Left lung (tissue), 10 donors: ENCODE data around the gene SPIN2B. TPM values are rescaled to one million over a fixed set of nuclear protein-coding genes. Genes with fewer than 3 reads are reported as not detected.
"Not testable (repeated sequence)": the region's sequence is repeated elsewhere in the genome, so short reads cannot be mapped to it uniquely, and the experiment has no call there.

Experiments used
- ATAC-seq: fragments of 200-7000 bp; cut with Tn5 transposase; one replicate; pipeline ENCODE4 v1.9.1; 2020; ENCODE audit warnings: moderate library complexity
- DNase-seq, 4 donors: peaks; one replicate each; pipeline ENCODE4 v3.0.0-alpha.2; 2013 to 2020
- H3K27ac ChIP-seq, 2 donors: fragments of 200-600 bp; sonication (generic) in 1 of 2; one replicate each; pipeline versions ENCODE4 v1.5.0 to v1.8.0; 2020 to 2021
- H3K27me3 ChIP-seq, 2 donors: fragments of 200-600 bp; sonication (generic) in 1 of 2; one replicate each; pipeline versions ENCODE4 v1.5.0 to v1.8.0; 2020 to 2021
- H3K36me3 ChIP-seq, 2 donors: fragments of 200-600 bp; sonication (generic) in 1 of 2; one replicate each; pipeline versions ENCODE4 v1.5.0 to v1.8.0; 2020 to 2021
- H3K4me1 ChIP-seq, 2 donors: fragments of 200-600 bp; one replicate each; pipeline ENCODE4 v1.8.0; 2021
- H3K4me3 ChIP-seq, 2 donors: fragments of 200-600 bp; sonication (generic) in 1 of 2; one replicate each; pipeline versions ENCODE4 v1.5.0 to v1.8.0; 2020 to 2021; ENCODE audit warnings: mild to moderate bottlenecking in 1 of 2
- H3K9me3 ChIP-seq, 2 donors: fragments of 200-600 bp; sonication (generic) in 1 of 2; one replicate each; pipeline versions ENCODE4 v1.5.0 to v1.8.0; 2020 to 2021
- CTCF ChIP-seq, 2 donors: fragments of 200-600 bp; sonication (generic) in 1 of 2; IDR thresholded peaks; one replicate each; pipeline versions ENCODE4 v1.5.0 to v1.8.0; 2021; ENCODE audit warnings: antibody characterized with exemption in 2 of 2
- intact Hi-C, 2 donors: fragments of 100-400 bp; cut with DNase I; formaldehyde crosslinking; loops; one replicate each; pipeline versions ENCODE4 v1.11.2 to v1.14.2; 2022
- polyA plus RNA-seq, 6 donors: library from polyadenylated mRNA; unstranded; fragments of 120-200 nt; gene quantifications; one replicate each; pipeline ENCODE4 v1.2.1, GENCODE V29; 2013; ENCODE audit not compliant: insufficient read length in 6 of 6
- total RNA-seq, 2 donors: library from RNA; stranded (reverse); fragmentation: NEBNext Ultra II Directional; extraction: Animal tissue kit (Norgen Biotek cat#: 25700); gene quantifications; one replicate each; pipeline ENCODE4 v1.2.1, GENCODE V29; 2021
- donor health status: DM: no; HTN: yes; CAD: no.
- donor health status: DM: no; HTN: no; CAD: no.

Gene SPIN2B
- total and polyA plus RNA-seq, 8 donors: 8.7 to 21.9 (median 19.1) TPM

- Histone ChIP-seq H3K27ac (no peak overlapping the region), H3K27me3 (no peaks in the 10 kb centered on the region), H3K36me3 (no peaks in the 10 kb centered on the region), H3K4me1 (no peaks in the 10 kb centered on the region), H3K9me3 (no peaks in the 10 kb centered on the region), H3K4me3 (no peak overlapping the region)
- no peak for TF ChIP-seq CTCF (IDR thresholded peaks at IDR 0.05)
- intact Hi-C loops: no loop called here
- ATAC-seq (peak; percentile 39), DNase-seq (peak in 2 of 4 donors; percentile 26 to 36)
Measured at GRCh38 chrX:57137501-57137900, 16.2 kb upstream of the SPIN2B start.

GRCh38 chrX:57137073-57137472 lies 15.7 kb upstream of the SPIN2B start, which contains the start of gene SPIN2A:
Gene SPIN2A (minus strand): TSS chrX:57137397. CDS start chrX:57136597, 800 bp downstream.
- DNase-seq (peak in 2 of 4 donors; percentile 33 to 45), ATAC-seq (peak; percentile 60)
- H3K9me3 ChIP-seq, H3K4me3 ChIP-seq, H3K27me3 ChIP-seq, intact Hi-C loops, H3K36me3 ChIP-seq, H3K27ac ChIP-seq, H3K4me1 ChIP-seq: not testable (repeated sequence)

GRCh38 chrX:57136589-57136988 lies 15.2 kb upstream of the SPIN2B start:
- intact Hi-C loops, H3K27me3 ChIP-seq, H3K4me1 ChIP-seq, H3K4me3 ChIP-seq, H3K9me3 ChIP-seq, H3K27ac ChIP-seq, DNase-seq, H3K36me3 ChIP-seq: not testable (repeated sequence)
- ATAC-seq: peak; percentile 33

GRCh38 chrX:57135287-57135686 lies 13.9 kb upstream of the SPIN2B start:
- ATAC-seq (no peak), DNase-seq (no peak)
- H3K36me3 ChIP-seq: no peaks in the 10 kb centered on the region
- no peak overlapping the region for H3K4me3 ChIP-seq
- intact Hi-C loops: no loop called here
- no peak overlapping the region for H3K27ac ChIP-seq
- no peaks in the 10 kb centered on the region for H3K27me3 ChIP-seq
- H3K4me1 ChIP-seq: no peaks in the 10 kb centered on the region
- no peaks in the 10 kb centered on the region for H3K9me3 ChIP-seq
- TF ChIP-seq CTCF (IDR thresholded peaks at IDR 0.05): no peak

- Histone ChIP-seq H3K4me1 (no peaks in the 10 kb centered on the region), H3K36me3 (no peaks in the 10 kb centered on the region), H3K27me3 (no peaks in the 10 kb centered on the region), H3K27ac (no peak overlapping the region), H3K4me3 (no peak overlapping the region), H3K9me3 (no peaks in the 10 kb centered on the region)
- intact Hi-C loops: no loop called here
- ATAC-seq (no peak), DNase-seq (no peak)
- TF ChIP-seq CTCF (IDR thresholded peaks at IDR 0.05): no peak
Measured at GRCh38 chrX:57134702-57135101, 13.4 kb upstream of the SPIN2B start.

GRCh38 chrX:57133706-57134105 lies 12.4 kb upstream of the SPIN2B start:
- no peaks in the 10 kb centered on the region for H3K9me3 ChIP-seq
- intact Hi-C loops: no loop called here
- H3K36me3 ChIP-seq: no peaks in the 10 kb centered on the region
- no peak overlapping the region for H3K4me3 ChIP-seq
- H3K4me1 ChIP-seq: no peaks in the 10 kb centered on the region
- TF ChIP-seq CTCF (IDR thresholded peaks at IDR 0.05): no peak
- no peak for DNase-seq
- no peak overlapping the region for H3K27ac ChIP-seq
- no peak for ATAC-seq
- H3K27me3 ChIP-seq: no peaks in the 10 kb centered on the region

- H3K27ac ChIP-seq, H3K4me3 ChIP-seq, ATAC-seq, H3K36me3 ChIP-seq, DNase-seq, H3K27me3 ChIP-seq, H3K9me3 ChIP-seq, H3K4me1 ChIP-seq, intact Hi-C loops: not testable (repeated sequence)
Measured at GRCh38 chrX:57133284-57133683, 11.9 kb upstream of the SPIN2B start.
